ENCODE data around the gene ZNF791.
"Not testable (repeated sequence)": the region's sequence is repeated elsewhere in the genome, so short reads cannot be mapped to it uniquely, and the experiment has no call there.

ZNF791 gene

DNA sequence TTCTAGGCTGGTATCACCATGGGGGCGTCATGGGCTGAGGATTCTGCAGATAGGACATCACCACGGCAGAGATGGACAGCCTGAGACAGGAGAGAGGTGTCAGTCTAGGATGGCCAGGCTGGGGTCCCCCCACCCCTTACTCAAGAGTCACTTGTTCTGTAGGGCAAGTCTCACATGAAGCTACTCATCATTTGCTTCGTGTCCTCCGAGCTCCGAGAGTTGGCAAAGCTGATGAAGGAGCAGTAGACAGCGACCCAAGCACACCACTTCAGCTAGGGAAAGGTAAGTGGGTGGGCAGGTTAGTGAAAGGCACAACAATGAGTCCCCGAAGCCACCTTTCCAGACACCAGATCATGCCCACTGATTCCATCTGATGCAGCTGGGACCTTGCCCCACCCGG is 57.6 kb downstream of the ZNF791 start:
- no peak for DNase-seq

DNA sequence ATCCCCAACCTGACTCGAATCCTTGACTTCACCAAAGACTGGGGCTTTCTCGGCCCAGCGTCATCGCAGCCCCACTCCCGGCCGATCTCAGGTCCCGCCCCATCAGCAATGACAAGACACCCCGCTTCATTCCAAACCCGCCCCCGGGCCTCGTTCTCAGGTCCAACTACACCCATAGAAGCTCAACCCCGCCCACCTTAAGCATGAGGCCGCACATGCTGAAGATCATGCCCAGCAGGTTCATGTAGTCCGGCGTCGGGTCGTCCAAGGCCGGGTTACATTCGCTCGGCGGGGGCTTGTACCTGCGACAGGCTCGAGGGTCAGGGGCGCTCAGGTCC is 58.2 kb downstream of the ZNF791 start:
- DNase-seq, result peak in 1 of 2 experiments; percentile 4

- peak; percentile 73 to 74 for DNase-seq
Measured at GRCh38 chr19:12669270-12670158, 58.8 kb downstream of the ZNF791 start.

GRCh38 chr19:12670159-12670928 is 59.6 kb downstream of the ZNF791 start:
- DNase-seq, result no peak

GRCh38 chr19:12672744-12673143 is 62.0 kb downstream of the ZNF791 start:
- DNase-seq, result no peak

GRCh38 chr19:12675399-12675798 is 64.7 kb downstream of the ZNF791 start:
- DNase-seq, result no peak

GRCh38 chr19:12675940-12676339 is 65.2 kb downstream of the ZNF791 start:
- no peak for DNase-seq

DNA sequence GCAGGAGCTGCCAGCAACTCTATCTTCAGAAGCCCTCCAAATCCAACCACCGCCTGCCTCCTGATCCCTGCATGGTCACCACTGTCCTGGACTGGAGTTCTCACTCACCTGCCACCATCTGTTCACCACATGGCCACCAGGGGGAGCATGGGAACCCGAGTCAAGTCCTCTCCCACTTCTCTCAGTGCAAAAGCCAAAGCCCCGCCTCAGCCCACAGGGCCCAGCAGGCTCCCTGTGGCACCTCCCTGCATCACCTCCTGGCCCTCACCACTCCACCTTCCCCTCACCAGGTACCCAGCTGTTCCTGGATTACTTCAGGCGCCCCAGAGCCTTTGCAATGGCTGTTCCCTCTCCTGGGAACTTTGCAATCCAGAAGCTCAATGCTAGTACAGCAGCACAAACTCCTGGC is 65.7 kb downstream of the ZNF791 start:
- peak; percentile 36 to 69 for DNase-seq

DNA sequence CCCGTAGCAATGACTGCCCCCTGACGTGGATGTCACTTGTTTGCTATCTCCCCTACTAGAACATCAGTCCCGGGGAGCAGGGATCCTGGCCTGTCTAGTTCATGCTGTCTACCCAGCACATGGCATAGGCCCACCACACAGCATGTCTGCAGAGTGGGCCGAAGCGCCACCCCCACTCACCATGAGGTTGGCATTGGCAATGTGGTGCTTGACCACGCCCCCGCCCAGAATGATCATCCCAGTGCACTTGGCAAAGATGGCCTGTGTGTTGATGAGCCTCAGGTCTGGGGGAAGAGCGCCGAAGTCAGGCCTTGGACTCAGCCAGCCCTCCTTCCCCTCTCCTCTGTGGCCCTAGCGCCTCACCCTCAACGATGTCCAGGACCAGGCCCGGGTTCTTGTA is 66.2 kb downstream of the ZNF791 start:
- no peak for DNase-seq

DNA sequence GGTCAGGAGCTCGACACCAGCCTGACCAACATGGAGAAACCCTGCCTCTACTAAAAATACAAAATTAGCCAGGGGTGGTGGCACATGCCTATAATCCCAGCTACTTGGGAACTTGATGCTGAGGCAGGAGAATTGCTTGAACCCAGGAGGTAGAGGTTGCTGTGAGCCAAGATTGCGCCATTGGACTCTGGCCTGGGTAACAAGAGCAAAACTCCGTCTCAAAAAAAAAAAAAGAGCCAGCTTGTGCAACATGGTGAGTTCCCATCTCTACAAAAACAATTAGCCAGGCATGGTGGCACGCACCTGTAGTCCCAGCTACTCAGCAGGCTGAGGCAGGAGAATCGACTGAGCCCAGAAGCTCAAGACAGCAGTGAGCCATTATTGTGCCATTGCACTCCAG is 67.3 kb downstream of the ZNF791 start:
- not testable (repeated sequence) for DNase-seq

GRCh38 chr19:12680034-12680433 is 69.3 kb downstream of the ZNF791 start:
- DNase-seq, result no peak

DNA sequence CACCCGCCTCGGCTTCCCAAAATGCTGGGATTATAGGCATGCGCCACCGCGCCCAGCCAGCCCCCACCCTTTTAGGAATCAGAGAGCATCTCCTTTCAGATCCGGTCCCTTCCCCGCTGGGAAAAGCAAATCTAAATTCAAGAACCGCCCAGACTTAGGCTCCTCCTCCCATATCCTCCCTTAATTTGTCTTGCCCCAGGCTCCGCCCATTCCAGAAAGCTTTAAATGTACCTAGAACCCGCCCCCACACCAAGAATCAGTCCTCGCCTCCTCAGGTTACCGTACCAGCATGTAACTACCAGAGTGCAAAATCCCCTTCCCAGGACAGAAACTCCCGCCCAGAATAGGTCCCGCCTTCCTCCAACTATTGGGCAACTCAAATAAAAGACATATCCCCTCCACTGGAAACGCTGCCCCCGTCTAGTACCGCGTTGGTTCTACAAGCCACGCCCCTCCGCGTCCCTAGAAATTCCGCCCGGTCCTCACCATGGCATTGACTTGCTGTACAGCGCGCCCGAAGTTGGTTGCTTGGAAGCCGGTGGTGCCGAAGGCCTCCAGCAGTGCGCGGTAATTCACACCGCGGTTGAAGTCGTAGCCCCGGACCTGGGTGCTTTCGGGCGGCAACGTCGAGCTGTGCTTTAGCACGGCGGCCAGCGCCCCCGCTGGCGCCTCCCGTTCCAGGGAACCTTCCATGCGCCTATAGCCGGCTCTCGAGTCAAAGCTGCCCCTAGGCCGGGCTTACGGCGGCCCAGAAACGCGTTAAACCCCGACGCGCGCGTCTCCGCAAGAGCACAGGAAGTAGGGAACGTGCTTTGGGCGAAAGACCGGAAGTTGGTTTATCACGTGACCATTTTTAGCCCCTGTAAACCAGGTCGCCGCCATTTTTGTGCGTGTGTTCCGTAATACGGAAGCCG is 70.6 kb downstream of the ZNF791 start, which contains the start of gene DHPS:
TSS of gene DHPS (minus strand) at position 807 of the 914 bp plus-strand sequence. CDS start at position 693, 114 bp downstream.
- DNase-seq, result peak; percentile 83 to 92
